Middle frontal gyrus (tissue), 1 donor: ENCODE measurements around the gene JAKMIP1.

Source experiments
- DNase-seq: peaks from one replicate; pipeline ENCODE4 v3.0.0-alpha.2; 2015; ENCODE audit warnings: low spot score; ENCODE audit errors: extremely low spot score

Gene JAKMIP1

DNA sequence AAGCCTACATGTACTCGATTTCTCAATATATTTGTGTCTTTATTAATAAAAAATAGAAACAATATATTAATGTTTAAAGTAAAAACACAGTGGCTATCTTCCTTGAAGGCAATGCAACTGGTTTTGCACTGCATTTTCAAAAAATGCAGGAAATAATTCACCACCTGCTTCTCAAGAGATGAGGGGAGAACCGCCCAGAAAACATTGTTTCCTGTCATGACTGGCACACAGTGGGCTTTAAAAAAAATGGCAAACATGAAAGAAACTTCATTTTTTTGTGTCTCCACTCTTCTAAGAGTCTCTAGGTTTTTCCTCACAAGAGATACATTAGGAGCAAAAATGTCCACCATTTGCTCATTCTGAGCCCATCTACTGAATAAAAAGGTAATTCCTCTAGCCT is 131.4 kb downstream of the JAKMIP1 start:
- no peak for DNase-seq

- no peak for DNase-seq
Measured at GRCh38 chr4:6065934-6066590, 134.3 kb downstream of the JAKMIP1 start.

DNA sequence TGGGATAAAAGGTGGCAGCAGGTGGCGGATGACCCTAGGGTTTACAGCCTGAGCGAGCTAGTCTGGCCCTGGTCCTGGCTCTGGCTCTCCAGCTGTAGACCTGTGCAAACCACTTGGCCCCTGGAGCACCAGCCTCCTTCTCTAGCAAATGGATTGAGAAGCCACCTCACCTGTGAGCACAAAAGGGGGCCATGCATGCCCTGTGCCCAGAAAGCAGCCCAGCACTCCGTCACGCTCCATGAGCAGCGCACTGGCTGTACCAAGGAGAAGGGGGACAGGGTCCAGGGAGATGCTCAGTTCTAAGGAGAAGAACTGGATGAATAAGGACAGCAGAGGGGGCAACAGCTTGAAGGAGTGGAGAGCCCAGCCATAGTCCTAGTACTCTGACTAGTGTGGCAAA is 135.2 kb downstream of the JAKMIP1 start:
- DNase-seq: no peak

- DNase-seq: no peak
Measured at GRCh38 chr4:6064383-6064782, 136.0 kb downstream of the JAKMIP1 start.

DNA sequence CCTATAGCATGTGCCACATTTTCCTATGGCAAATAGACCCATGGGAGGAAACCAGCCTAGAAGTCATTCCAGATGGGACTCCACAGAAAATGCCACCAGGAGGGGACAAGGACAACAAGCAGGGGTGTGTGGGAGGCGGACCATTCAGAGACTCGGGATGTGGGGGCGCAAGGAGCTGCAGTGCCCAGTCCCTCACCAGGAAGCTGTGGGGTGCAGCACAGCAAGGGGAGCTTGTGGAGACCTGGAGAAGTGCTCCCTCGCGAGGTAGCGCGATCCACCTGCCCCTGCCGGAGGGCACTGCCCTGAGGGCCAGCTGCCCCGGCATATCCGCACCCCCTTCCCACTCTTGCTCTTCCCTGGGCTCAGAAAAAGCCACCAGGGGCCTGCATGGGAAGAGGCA is 136.7 kb downstream of the JAKMIP1 start:
- no peak for DNase-seq

GRCh38 chr4:6062133-6062532 is 138.2 kb downstream of the JAKMIP1 start:
- no peak for DNase-seq

- no peak for DNase-seq
Measured at GRCh38 chr4:6059375-6059805, 141.0 kb downstream of the JAKMIP1 start.

- DNase-seq: no peak
Measured at GRCh38 chr4:6058531-6059374, 141.6 kb downstream of the JAKMIP1 start.

DNA sequence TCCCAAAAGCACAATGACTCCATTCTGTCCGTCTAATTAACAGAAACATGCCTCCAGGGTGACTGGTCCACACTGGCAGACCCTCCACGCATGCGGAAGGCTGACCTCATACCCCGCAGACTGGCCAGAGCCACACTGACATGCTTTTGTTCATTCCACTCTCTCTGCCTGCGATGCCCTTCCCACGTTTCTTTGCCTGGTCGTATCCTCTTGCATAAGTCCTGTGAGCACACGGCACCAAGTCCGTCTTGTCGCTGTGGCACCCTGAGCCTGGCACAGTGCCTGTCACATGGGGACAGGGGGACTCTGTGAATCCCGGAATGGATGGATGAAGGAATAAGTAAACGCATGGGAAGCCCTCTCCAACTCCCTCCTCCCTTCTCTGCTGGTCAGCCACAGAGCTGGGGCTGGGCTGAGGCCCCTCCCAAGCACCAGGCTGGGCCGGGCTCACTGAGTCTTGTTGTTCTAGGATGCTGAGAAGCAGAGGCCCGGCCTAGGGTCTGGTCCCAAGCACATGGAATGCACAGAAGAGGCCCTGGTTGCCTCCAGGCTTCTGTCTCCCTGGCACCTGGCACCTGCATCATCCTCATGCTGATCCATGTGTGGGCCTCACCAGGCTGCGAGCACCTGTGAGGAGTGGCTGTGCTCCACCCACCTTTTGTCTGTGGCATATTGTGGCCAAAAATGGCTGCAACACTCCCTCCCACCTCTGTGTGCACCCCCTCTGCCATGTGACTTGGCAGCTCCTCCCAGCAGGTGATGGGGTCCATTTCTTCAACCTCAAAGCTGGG is 143.2 kb downstream of the JAKMIP1 start:
- DNase-seq: no peak

GRCh38 chr4:6055436-6055835 is 144.9 kb downstream of the JAKMIP1 start:
- no peak for DNase-seq

DNA sequence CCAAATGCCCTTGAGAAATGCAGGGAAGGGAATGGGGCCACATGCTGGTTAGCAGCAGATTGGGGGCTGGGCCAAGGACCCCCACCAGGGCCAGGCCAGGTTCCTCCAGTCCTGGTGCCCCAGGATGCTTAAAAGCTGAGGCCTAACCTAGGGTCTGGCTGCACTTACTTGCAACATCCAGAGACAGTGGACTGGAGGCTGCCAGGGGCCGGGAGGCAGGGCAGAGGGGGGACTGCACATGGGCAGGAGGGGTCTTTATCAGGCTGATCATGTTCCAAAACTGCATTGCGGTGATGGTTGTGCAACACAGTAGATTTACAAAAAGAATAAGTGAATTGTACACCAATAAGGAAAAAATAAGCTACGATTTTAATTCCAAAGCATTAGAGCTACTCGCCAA is 145.3 kb downstream of the JAKMIP1 start:
- no peak for DNase-seq

GRCh38 chr4:6054162-6054922 is 146.0 kb downstream of the JAKMIP1 start:
- no peak for DNase-seq

DNA sequence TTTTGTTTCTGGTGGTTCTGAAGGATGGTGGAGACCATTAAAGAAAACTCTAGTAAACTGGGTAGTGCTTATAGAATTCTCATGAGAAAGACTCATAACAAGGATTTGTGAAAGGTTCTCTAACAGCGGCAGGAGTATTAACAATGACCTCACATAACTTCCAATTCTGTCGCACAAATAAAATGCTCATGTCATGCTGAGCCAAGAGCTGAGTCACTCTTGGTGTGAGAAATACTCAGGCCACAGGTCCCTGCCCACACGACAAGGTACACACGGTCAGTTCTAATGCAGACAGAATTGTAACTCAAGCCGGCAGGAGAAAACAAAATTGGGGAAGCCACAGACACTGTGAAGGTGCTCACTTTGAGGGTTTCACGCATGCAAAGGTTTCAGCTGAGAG is 147.7 kb downstream of the JAKMIP1 start:
- no peak for DNase-seq

- no peak for DNase-seq
Measured at GRCh38 chr4:6050551-6050950, 149.8 kb downstream of the JAKMIP1 start.

DNA sequence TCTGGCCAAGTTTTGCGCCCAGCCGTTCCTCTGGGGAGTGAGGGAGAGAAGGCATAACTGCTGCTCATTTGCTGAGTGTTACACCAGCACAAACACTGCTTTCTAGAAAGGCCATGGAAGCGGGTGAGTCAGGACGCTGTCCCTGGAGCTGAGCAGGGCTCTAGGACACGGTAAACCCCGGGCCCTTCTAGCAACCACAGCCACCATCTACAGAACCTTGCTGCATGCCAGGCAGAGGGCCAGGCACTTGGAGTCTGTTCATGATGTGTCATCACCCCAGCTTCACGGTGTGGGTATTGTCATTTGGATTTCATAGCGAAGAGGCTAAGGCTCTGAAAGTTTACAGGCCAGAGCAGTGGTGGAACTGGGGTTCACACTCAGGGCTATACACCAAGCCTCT is 150.4 kb downstream of the JAKMIP1 start:
- DNase-seq: no peak

- no peak for DNase-seq
Measured at GRCh38 chr4:6049278-6049677, 151.1 kb downstream of the JAKMIP1 start.

- no peak for DNase-seq
Measured at GRCh38 chr4:6048537-6048936, 151.8 kb downstream of the JAKMIP1 start.

- no peak for DNase-seq
Measured at GRCh38 chr4:6047130-6047673, 153.1 kb downstream of the JAKMIP1 start.

DNA sequence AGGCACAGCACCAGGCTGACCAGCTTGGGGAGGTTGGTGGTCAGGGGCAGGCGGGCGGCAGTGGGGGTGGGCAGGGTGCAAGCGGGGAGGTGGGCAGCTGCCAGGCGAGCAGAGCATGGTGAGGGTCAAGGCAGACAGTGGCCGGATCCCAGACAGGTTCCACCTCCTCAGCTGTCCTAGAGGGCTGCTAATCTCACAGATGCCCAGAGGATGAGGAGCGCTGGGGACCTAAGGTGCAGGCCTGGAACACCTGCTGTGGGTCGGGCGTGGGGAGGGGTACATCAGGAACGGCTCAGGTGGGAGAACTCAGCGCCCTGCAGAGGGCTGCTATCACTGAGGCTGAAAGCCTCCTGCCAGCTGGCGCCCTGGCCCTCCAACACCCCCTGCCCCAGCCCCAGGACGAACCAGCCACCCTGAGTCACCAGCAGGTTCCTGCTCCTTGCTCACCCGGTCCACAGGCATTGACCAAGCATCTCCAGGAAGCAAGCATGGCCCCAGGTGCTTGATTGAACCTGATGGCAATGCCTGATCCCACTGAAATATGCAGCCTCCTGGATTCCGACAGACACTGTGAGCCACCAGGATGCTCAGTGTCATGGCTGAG is 153.7 kb downstream of the JAKMIP1 start:
- DNase-seq: no peak

- DNase-seq: no peak
Measured at GRCh38 chr4:6044805-6045204, 155.5 kb downstream of the JAKMIP1 start.

GRCh38 chr4:6044276-6044675 is 156.1 kb downstream of the JAKMIP1 start:
- DNase-seq: no peak
